ENCODE results near the gene OR51F1. TPM values are rescaled to one million over a fixed set of nuclear protein-coding genes. Genes with fewer than 3 reads are reported as not detected.

Gene OR51F1
- total RNA-seq, 2 experiments from 2014 or later: not detected

DNA sequence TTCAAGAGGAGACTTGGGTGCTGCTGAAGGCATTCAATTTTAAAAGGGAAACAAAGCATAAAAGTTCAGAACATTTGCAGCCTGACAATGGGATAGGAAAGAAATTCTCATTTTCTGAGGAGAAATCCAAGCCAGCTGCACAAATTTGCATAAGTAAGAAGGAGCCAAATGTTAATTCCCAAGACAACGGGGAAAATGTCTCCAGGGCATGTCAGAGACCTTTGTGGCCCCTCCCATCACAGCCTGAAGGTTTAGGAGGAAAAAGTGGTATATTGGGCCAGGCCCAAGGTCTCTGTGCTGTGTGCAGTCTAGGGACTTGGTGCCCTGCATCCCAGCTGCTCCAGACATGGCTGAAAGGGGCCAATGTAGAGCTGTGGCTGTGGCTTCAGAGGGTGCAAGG lies 12.7 kb upstream of the OR51F1 start:
- TF ChIP-seq, protein P1, sequence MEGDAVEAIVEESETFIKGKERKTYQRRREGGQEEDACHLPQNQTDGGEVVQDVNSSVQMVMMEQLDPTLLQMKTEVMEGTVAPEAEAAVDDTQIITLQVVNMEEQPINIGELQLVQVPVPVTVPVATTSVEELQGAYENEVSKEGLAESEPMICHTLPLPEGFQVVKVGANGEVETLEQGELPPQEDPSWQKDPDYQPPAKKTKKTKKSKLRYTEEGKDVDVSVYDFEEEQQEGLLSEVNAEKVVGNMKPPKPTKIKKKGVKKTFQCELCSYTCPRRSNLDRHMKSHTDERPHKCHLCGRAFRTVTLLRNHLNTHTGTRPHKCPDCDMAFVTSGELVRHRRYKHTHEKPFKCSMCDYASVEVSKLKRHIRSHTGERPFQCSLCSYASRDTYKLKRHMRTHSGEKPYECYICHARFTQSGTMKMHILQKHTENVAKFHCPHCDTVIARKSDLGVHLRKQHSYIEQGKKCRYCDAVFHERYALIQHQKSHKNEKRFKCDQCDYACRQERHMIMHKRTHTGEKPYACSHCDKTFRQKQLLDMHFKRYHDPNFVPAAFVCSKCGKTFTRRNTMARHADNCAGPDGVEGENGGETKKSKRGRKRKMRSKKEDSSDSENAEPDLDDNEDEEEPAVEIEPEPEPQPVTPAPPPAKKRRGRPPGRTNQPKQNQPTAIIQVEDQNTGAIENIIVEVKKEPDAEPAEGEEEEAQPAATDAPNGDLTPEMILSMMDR (IDR thresholded peaks at IDR 0.05): no peak
- peaks cover 8% of the 10 kb centered on the region for H3K9me3 Mint-ChIP-seq
- Histone ChIP-seq H3K27ac (ENCODE audit: low read depth in 1 of 2, low read length in 2 of 2) (no peak overlapping the region), H3K36me3 (ENCODE audit: insufficient read depth, low read length) (no peaks in the 10 kb centered on the region), H3K4me3 (ENCODE audit: low read length) (no peak overlapping the region), H3K9me3 (ENCODE audit: control insufficient read depth in 1 of 2, insufficient read depth in 1 of 2, low read length in 2 of 2) (peaks cover 0 to 6% of the 10 kb centered on the region in 2 experiments), H3K4me1 (ENCODE audit: insufficient read depth, low read length) (no peaks in the 10 kb centered on the region), H3K27me3 (ENCODE audit: control insufficient read depth in 1 of 2, insufficient read depth in 2 of 2, low read length in 2 of 2) (no peaks in the 10 kb centered on the region)
- H3K36me3 Mint-ChIP-seq (ENCODE audit: low read depth): no peaks in the 10 kb centered on the region
- POLR2A ChIA-PET: no interaction called here
- peaks cover 34% of the 10 kb centered on the region for H3K27me3 Mint-ChIP-seq
- DNase-seq (no peak), ATAC-seq (ENCODE audit: poor library complexity) (no peak)
- intact Hi-C loops (cut with DNase I, micrococcal nuclease): no loop called here
- H3K4me3 Mint-ChIP-seq: no peak overlapping the region
- CTCF ChIA-PET: no interaction called here
- H3K27ac Mint-ChIP-seq: no peak overlapping the region
- H3K4me1 Mint-ChIP-seq (ENCODE audit: low read depth): no peaks in the 10 kb centered on the region

DNA sequence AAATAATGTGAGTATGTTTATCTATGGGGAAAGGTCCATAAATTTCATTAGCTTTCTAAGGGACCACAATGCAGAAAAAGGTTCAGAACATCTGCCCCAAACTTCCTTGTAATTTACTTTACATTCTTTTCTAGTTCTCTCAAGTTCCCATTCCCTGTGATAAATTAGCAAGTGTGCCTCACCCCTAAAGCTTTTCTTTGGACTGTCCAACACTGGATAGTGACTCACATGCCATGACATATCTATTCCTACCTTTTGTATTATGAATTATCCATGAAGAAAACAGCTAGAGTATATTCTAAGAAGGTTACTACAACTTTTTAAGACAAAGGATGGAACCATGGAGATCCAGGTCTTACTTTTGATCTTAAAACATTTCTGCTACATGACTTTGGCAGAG lies 1.6 kb downstream of the OR51F1 start:
- H3K9me3 ChIP-seq (ENCODE audit: control insufficient read depth in 1 of 2, insufficient read depth in 1 of 2, low read length in 2 of 2): peaks cover 0 to 3% of the 10 kb centered on the region in 2 experiments
- H3K4me3 ChIP-seq (ENCODE audit: low read length): no peak overlapping the region
- Mint-ChIP-seq H3K36me3 (ENCODE audit: low read depth) (no peaks in the 10 kb centered on the region), H3K9me3 (no peaks in the 10 kb centered on the region), H3K4me3 (no peak overlapping the region), H3K4me1 (ENCODE audit: low read depth) (no peaks in the 10 kb centered on the region), H3K27ac (no peak overlapping the region), H3K27me3 (peaks cover 4% of the 10 kb centered on the region)
- ChIA-PET CTCF (interaction anchor here (0.7 kb wide), 1 partner anchor 11 kb away, joined by 3 read pairs; no protein-coding TSS in a partner anchor), POLR2A (no interaction called here)
- intact Hi-C loops (cut with DNase I, micrococcal nuclease): no loop called here
- no peak overlapping the region for H3K27ac ChIP-seq (ENCODE audit: low read depth in 1 of 2, low read length in 2 of 2)
- no peak for DNase-seq
- no peaks in the 10 kb centered on the region for H3K4me1 ChIP-seq (ENCODE audit: insufficient read depth, low read length)
- H3K36me3 ChIP-seq (ENCODE audit: insufficient read depth, low read length): no peaks in the 10 kb centered on the region
- peaks cover 0 to 3% of the 10 kb centered on the region in 2 experiments for H3K27me3 ChIP-seq (ENCODE audit: control insufficient read depth in 1 of 2, insufficient read depth in 2 of 2, low read length in 2 of 2)
- TF ChIP-seq, protein P1 (IDR thresholded peaks at IDR 0.05): no peak
- ATAC-seq (ENCODE audit: poor library complexity): no peak

DNA sequence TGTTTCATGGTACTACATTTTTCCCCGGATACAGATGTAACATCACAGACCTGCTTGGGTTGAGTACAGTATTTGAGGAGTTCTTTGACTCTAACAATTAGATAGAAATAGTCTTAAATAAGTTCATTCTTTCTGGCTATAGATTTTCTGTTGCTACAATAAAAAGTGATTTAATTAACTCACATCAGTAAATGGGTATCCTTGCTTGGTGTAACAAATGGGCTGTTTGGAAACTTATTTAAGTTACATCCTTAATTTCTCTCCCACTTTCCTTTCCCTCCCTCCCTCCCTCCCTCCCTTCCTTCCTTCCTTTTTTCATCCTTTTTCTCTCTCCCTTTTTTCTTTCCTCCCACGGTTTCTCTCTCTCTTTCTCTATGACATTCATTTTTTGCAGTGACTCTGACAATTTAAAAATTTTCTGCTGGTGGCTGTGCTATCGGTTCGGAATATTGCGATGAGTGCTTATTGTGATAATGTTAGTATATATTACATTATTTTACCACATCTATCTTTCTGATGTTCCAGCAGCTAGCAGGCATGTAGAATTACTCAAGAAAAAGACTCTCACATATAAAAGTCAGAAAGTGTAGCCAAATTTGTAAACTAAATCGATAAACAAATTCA lies 3.2 kb downstream of the OR51F1 start:
- Mint-ChIP-seq H3K9me3 (no peaks in the 10 kb centered on the region), H3K27ac (no peak overlapping the region), H3K4me1 (ENCODE audit: low read depth) (no peaks in the 10 kb centered on the region), H3K36me3 (ENCODE audit: low read depth) (no peaks in the 10 kb centered on the region), H3K4me3 (no peak overlapping the region), H3K27me3 (peaks cover 4% of the 10 kb centered on the region)
- intact Hi-C loops (cut with DNase I, micrococcal nuclease): no loop called here
- Histone ChIP-seq H3K9me3 (ENCODE audit: control insufficient read depth in 1 of 2, insufficient read depth in 1 of 2, low read length in 2 of 2) (peaks cover 0 to 3% of the 10 kb centered on the region in 2 experiments), H3K27ac (ENCODE audit: low read depth in 1 of 2, low read length in 2 of 2) (no peak overlapping the region), H3K4me1 (ENCODE audit: insufficient read depth, low read length) (no peaks in the 10 kb centered on the region), H3K4me3 (ENCODE audit: low read length) (no peak overlapping the region), H3K27me3 (ENCODE audit: control insufficient read depth in 1 of 2, insufficient read depth in 2 of 2, low read length in 2 of 2) (peaks cover 0 to 3% of the 10 kb centered on the region in 2 experiments), H3K36me3 (ENCODE audit: insufficient read depth, low read length) (no peaks in the 10 kb centered on the region)
- POLR2A ChIA-PET: no interaction called here
- TF ChIP-seq, protein P1 (IDR thresholded peaks at IDR 0.05): no peak
- CTCF ChIA-PET: no interaction called here
- DNase-seq: no peak
- ATAC-seq (ENCODE audit: poor library complexity): no peak
